ENCODE data around the gene GPC5.
"Not testable (repeated sequence)": the region's sequence is repeated elsewhere in the genome, so short reads cannot be mapped to it uniquely, and the experiment has no call there.

GPC5 gene

DNA sequence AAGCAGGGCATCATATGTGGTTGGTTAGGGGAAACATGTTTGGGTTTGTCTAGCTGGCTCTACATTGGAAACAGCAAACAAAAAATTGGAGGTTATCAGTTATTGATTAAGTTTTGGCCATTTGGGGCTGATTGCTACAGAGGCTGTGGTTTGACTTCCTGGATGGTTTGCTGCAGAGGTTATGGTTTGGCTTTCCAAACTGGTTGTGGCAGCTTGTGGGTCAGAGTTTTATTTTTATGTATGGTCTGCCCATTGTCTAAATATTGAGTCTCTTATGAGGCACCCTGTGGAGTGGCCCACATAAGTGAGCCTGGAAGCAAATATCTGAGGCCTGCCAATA is 261.6 kb downstream of the GPC5 start:
- DNase-seq = no peak

- DNase-seq = no peak
These were observed 263.5 kb downstream of the GPC5 start for GRCh38 chr13:91661692-91662490.

DNA sequence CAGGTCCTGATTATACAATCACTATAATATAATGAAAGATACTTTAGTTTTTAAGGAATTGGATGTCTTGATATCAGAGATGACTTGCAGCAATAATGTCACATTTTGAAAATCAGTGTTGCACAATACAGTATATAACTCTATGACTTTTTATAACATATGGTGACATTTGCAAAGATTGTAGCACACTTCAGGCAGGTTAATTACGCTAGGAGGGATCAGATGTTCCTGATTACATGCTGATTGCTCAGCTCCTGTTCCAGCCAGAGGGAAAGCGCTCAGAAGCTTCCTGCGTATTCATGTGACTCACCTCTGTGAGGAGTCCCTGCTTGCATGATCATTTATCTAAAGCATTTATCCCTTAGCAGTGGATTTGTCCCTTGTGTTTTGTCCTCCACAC is 265.6 kb downstream of the GPC5 start:
- DNase-seq = no peak

DNA sequence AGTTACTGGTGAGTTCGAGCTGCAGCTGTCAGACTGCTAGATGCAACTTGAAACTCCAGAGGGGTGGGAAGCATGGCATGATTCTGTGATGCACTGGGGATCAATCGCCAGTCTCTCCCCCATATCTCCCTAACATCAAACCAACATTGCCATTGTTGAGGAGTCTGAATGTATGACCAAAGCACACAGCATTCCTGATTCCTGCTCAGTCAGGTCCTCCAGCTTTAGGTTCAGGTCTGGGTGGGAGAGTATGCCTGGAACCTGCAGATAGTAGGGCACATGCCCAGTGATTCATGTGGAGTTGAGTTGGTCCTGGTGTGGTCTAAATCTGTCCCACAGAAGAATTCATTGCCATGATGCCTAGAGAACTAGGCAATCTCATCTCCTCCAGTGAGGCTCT is 269.1 kb downstream of the GPC5 start:
- DNase-seq = no peak

- DNase-seq = no peak
These were observed 270.6 kb downstream of the GPC5 start for GRCh38 chr13:91668866-91669495.

DNA sequence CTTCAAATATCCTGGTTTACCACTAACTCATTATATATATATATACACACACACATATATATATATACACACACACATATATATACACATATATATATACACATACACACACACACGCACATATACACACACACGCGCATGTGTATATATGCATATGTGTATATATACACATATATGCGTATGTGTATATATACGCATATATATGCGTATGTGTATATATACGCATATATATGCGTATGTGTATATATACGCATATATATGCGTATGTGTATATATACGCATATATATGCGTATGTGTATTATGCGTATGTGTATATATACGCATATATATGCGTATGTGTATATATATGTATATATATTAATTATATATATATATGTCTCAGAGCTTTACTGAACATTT is 275.9 kb downstream of the GPC5 start:
- DNase-seq = not testable (repeated sequence)

GRCh38 chr13:91684746-91685145 is 286.3 kb downstream of the GPC5 start:
- no peak for DNase-seq

DNA sequence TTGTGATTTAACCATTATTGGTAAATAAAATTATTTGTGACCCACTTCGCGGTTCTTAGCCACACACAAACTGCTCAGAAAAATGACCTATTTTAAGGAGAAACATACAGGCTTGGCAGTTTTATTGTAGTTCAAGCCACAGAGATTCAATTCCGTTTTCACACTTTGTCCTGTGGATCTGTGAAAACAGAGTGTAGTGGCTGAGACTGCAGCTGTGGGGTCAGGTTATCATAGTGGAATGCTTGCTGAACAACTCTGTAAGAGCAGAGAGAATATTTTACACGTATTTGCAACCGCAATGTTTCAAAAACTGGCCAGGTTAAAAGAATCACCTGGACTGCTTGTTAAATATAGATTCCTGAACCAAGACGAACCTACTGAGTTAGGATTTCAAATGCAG is 292.5 kb downstream of the GPC5 start:
- no peak for DNase-seq

GRCh38 chr13:91693466-91693865 is 295.0 kb downstream of the GPC5 start:
- no peak for DNase-seq

DNA sequence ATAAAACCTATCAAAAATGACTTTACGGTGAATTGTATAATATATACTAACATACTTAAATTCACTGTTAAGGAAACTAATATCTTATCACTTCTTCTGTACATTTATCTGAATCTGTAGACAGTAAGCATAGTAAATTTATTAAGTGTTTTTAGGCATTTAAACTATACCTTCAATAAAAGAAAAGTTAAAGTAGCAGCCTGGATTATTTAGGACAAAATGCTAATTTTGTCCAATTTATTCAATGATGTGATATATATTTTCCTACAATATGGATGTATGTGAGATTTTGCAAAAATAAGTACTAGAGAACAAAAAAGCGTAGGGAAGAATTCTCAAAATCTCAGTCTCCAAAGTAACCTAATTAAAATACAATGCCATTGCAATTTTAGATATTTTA is 299.9 kb downstream of the GPC5 start:
- no peak for DNase-seq

- no peak for DNase-seq
These were observed 300.3 kb downstream of the GPC5 start for GRCh38 chr13:91698767-91699166.

GRCh38 chr13:91699863-91700262 is 301.4 kb downstream of the GPC5 start:
- DNase-seq = no peak

- DNase-seq = no peak
These were observed 303.6 kb downstream of the GPC5 start for GRCh38 chr13:91701975-91702374.

GRCh38 chr13:91702411-91702810 is 304.0 kb downstream of the GPC5 start:
- no peak for DNase-seq

- no peak for DNase-seq
These were observed 306.0 kb downstream of the GPC5 start for GRCh38 chr13:91704398-91704797.

DNA sequence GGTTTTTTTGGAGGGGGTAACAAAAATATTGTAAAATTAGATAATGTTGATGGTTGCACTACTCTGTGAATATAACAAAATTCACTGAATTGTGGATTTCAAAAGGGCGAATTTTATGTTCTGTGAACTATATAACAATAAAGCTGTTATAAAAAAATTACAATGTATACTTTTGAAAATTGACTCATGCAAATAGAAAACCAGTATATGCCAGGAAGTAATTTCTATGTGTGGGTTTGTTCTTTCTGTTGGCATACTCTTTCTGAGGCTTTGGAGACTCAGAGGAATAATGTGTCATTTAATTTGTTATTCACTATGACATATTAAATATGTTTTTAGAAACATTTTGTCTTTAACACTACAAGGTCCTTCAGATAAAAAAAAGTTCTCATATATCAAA is 310.1 kb downstream of the GPC5 start:
- no peak for DNase-seq

DNA sequence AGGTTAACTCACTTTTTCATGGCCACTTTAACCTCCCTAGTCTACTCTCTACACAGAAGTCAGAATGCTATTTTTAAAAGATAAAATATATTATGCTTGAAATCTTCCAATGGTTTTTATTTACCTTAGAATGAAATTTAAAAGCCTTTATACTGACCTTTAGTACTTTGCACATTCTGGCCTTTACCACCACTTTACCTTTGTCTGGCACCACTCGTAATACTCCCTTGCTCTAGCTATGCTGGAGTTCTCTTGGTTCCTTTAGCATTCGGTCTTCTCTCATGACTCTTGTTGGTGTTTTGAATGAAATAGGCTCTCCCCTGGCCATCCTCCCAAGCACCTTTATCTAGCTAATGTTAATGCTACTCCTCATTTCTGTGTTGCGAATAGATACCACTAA is 310.8 kb downstream of the GPC5 start:
- no peak for DNase-seq

DNA sequence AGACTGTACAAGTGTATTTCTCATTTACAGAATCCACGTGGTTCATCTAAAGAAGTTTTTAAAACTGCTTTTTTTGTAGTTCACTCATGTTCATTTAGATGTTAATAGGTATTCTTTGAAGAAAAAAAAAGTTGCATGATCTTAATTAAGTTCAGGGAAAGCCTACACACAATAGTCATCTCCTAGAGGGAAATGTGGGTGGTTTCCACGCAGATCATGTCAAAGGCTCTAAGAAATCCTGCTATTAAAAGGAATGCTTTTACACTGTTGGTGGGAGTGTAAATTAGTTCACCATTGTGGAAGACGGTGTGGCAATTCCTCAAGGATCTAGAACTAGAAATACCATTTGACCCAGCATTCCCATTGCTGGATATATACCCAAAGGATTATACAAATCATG is 312.3 kb downstream of the GPC5 start:
- no peak for DNase-seq

GRCh38 chr13:91714855-91715254 is 316.4 kb downstream of the GPC5 start:
- no peak for DNase-seq

DNA sequence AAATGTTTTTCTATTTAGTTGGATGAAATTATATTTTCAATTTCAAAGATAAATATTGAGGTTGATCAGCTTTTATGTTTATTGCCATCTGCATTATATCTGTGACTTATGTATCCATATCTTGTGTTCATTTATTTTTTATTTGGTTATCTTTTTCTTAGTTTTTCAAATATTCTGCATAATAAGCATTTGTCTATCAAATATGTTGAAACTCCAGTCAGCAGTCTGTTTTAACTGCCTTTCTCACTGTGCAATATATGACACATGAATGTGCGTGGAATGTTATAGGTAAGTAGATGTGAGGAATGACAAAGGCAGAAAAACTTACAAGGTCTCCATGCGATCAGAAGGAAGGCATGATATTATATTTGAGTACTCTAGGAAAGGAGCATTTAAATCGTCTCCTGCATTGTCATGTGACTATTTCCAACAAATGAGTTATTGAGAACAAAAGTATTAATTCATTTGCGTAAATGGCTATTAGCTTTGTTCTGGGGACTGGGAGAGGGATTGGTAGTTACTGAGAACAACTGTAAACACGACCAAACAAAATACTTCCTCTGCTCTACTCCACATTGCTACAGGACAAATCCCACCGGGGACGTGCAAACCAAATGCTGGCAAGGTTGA is 318.1 kb downstream of the GPC5 start:
- DNase-seq = no peak

DNA sequence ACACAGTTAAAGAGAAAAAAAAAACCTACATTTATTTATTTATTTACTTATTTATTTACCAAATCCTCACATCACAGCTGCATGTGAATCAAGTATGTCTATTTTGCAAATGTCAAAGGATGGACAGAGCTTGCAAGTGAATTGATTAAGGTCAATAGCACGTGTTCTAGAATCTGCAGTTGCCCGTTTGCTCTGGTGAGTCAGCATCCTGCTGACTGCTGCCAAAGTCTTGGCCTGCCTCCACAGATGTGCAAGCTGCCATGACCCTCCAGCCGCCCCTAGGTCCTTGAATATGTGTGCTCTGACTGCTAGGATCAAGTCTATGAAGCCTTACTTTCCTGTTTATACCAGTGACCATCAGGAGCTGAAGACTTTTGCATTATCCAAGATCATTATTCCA is 320.6 kb downstream of the GPC5 start:
- no peak for DNase-seq

DNA sequence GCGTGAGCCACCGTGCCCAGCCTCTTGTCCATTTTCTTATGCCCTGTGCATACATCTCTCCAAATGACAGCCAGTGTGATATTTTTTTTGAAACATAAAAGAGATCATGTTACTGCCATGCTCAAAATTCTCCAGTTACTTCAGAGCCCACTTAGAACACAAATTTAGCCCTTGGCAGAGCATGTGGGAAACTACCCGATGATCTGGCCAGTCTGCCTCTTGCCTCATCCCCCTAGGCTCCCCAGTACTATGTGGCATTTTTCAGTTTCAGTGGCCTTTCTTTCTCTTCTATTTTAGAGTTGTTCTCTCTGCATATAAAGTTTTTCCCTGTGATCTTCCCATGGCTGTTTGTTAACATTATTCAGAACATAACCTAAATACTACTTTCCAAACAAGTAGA is 323.0 kb downstream of the GPC5 start:
- no peak for DNase-seq

GRCh38 chr13:91722267-91722884 is 324.0 kb downstream of the GPC5 start:
- no peak for DNase-seq

GRCh38 chr13:91724591-91724990 is 326.2 kb downstream of the GPC5 start:
- no peak for DNase-seq
